ENCODE results near the gene RPL39L.

DNA sequence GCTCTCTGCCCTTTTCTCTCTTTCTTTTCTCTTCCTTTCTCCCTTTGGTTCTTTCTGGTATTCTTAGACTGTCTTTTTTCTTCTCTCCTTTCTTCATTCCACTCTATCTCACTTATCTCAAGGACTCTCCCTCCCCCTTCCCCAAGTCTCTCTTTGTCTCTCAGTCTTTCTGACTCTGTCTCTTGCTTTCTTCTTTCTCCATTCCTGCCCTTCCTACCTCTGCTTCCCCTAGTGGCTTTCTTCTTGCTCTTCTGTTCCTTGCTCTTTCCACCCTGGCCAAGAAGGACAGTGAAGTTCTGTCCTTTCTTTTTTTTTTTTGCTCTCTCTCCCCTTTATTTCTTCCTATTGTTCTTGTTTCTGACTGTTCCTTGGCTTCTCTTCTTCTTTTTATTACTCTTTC, 22.3 kb upstream of the RPL39L start:
- TF ChIP-seq, protein P1, sequence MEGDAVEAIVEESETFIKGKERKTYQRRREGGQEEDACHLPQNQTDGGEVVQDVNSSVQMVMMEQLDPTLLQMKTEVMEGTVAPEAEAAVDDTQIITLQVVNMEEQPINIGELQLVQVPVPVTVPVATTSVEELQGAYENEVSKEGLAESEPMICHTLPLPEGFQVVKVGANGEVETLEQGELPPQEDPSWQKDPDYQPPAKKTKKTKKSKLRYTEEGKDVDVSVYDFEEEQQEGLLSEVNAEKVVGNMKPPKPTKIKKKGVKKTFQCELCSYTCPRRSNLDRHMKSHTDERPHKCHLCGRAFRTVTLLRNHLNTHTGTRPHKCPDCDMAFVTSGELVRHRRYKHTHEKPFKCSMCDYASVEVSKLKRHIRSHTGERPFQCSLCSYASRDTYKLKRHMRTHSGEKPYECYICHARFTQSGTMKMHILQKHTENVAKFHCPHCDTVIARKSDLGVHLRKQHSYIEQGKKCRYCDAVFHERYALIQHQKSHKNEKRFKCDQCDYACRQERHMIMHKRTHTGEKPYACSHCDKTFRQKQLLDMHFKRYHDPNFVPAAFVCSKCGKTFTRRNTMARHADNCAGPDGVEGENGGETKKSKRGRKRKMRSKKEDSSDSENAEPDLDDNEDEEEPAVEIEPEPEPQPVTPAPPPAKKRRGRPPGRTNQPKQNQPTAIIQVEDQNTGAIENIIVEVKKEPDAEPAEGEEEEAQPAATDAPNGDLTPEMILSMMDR (IDR thresholded peaks at IDR 0.05; ENCODE audit: low read depth, low read length), result no peak
- TF ChIP-seq EZH2phosphoT487 (IDR thresholded peaks at IDR 0.05; ENCODE audit: low read depth), result no peak

Data from OCI-LY3 (cell line).